Fibroblast of lung (primary cell): ENCODE data around the gene TFAP2D. TPM values are rescaled to one million over a fixed set of nuclear protein-coding genes. Genes with fewer than 3 reads are reported as not detected.

Source experiments
- DNase-seq, 2 donors: peaks; one replicate each; pipeline versions ENCODE4 v3.0.0 to v3.0.0-alpha.2; 2010; ENCODE audit warnings: low read depth in 2 of 2
- H2AFZ ChIP-seq: 2 replicates; pipeline ENCODE4 v1.5.1; 2012; ENCODE audit warnings: low read length, control low read depth, inconsistent platforms
- H3K27ac ChIP-seq: 2 replicates; pipeline ENCODE4 v1.5.1; 2011; ENCODE audit warnings: low read length, control low read depth; ENCODE audit not compliant: insufficient read depth
- H3K27me3 ChIP-seq: 2 replicates; pipeline ENCODE4 v1.5.1; 2011; ENCODE audit warnings: mild to moderate bottlenecking, low read length; ENCODE audit not compliant: control insufficient read depth, insufficient read depth
- H3K36me3 ChIP-seq: 2 replicates; pipeline ENCODE4 v1.5.1; 2011; ENCODE audit warnings: low read length; ENCODE audit not compliant: control insufficient read depth, insufficient read depth
- H3K4me1 ChIP-seq: 2 replicates; pipeline ENCODE4 v1.5.1; 2011; ENCODE audit warnings: low read length; ENCODE audit not compliant: control insufficient read depth, insufficient read depth; ENCODE audit errors: extremely low read depth
- H3K4me2 ChIP-seq: 2 replicates; pipeline ENCODE4 v1.5.1; 2011; ENCODE audit warnings: low read length, control low read depth; ENCODE audit not compliant: insufficient read depth; ENCODE audit errors: extremely low read depth
- H3K4me3 ChIP-seq, 4 experiments: fragments of 200-600 bp in 1 of 4; sonication (generic) in 1 of 4; replicated peaks in 1 of 4; 2 replicates each; pipeline ENCODE4 v1.5.1; 2011 to 2016; ENCODE audit warnings: low read length in 4 of 4, low read depth in 3 of 4, mild to moderate bottlenecking in 3 of 4, control low read depth in 2 of 4, inconsistent platforms in 1 of 4, mixed read lengths in 1 of 4; ENCODE audit not compliant: insufficient read depth in 1 of 4; ENCODE audit errors: control extremely low read depth in 1 of 4
- H3K79me2 ChIP-seq: 2 replicates; pipeline ENCODE4 v1.5.1; 2012; ENCODE audit warnings: mild to moderate bottlenecking, low read length, inconsistent platforms; ENCODE audit not compliant: control insufficient read depth, insufficient read depth
- H3K9ac ChIP-seq: 2 replicates; pipeline ENCODE4 v1.5.1; 2011; ENCODE audit warnings: mild to moderate bottlenecking, low read length, control low read depth; ENCODE audit not compliant: insufficient read depth
- H3K9me3 ChIP-seq: 2 replicates; pipeline ENCODE4 v1.5.1; 2012; ENCODE audit warnings: low read depth, low read length; ENCODE audit not compliant: control insufficient read depth, insufficient read depth
- H4K20me1 ChIP-seq: 2 replicates; pipeline ENCODE4 v1.5.1; 2011; ENCODE audit warnings: low read length; ENCODE audit not compliant: control insufficient read depth, insufficient read depth; ENCODE audit errors: extremely low read depth
- EZH2 ChIP-seq: IDR thresholded peaks from 2 replicates; pipeline ENCODE4 v1.5.1; 2012; ENCODE audit warnings: low read length, control low read depth, mild to moderate bottlenecking; ENCODE audit errors: missing control alignments
- polyA plus RNA-seq, 2 donors: library from polyadenylated mRNA; depleted of rRNA in 1 of 2; stranded (reverse) in 1 of 2; unstranded in 1 of 2; fragments of >200 nt; gene quantifications; 2 replicates each; pipeline ENCODE4 v1.2.1, GENCODE V29; 2011 to 2012; ENCODE audit warnings: missing spikeins in 1 of 2
- total RNA-seq: library from RNA; depleted of rRNA; stranded (reverse); fragments of >200 nt; gene quantifications from 2 replicates; pipeline ENCODE4 v1.2.1, GENCODE V29; 2014
- TF ChIP-seq, protein P1 (sequence below), 2 donors: IDR thresholded peaks in 1 of 2; conservative IDR thresholded peaks in 1 of 2; 1 replicate in 1 of 2; 2 replicates in 1 of 2; pipeline ENCODE4 v1.5.1; 2011 to 2012; ENCODE audit warnings: low read length in 2 of 2, control low read depth in 1 of 2, inconsistent platforms in 1 of 2, low read depth in 1 of 2, mild to moderate bottlenecking in 1 of 2

TFAP2D gene
- total and polyA plus RNA-seq, 2 donors (not counting 1 experiment from before 2014, with no cell fraction given), result not detected

DNA sequence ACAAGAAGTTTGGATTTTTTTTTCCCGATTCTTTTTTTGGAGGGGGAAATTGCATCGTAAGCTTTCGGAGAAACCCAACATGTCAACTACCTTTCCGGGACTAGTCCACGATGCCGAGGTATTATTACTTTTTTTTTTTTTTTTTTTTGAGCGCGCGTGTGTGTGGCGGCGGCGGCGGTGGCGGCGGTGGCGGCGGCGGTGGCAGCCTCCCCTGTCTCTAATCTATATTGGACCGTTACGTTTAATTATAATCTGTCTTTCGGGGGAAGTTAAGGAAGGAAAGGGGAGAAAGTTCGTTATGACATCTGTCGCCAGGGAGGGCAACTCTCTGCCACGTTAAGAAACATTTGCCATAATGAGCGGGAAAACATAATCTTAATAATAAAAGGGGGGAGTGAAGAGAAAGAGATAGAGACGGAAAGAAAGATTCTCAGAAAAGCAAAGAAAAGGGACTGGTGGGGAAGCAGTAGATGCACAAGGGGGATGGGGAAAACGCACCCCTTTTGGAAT lies 706 bp downstream of the TFAP2D start:
- TF ChIP-seq, protein P1, sequence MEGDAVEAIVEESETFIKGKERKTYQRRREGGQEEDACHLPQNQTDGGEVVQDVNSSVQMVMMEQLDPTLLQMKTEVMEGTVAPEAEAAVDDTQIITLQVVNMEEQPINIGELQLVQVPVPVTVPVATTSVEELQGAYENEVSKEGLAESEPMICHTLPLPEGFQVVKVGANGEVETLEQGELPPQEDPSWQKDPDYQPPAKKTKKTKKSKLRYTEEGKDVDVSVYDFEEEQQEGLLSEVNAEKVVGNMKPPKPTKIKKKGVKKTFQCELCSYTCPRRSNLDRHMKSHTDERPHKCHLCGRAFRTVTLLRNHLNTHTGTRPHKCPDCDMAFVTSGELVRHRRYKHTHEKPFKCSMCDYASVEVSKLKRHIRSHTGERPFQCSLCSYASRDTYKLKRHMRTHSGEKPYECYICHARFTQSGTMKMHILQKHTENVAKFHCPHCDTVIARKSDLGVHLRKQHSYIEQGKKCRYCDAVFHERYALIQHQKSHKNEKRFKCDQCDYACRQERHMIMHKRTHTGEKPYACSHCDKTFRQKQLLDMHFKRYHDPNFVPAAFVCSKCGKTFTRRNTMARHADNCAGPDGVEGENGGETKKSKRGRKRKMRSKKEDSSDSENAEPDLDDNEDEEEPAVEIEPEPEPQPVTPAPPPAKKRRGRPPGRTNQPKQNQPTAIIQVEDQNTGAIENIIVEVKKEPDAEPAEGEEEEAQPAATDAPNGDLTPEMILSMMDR (conservative IDR thresholded peaks at IDR 0.05 in 1 of 2, IDR thresholded peaks at IDR 0.05 in 1 of 2; ENCODE audit: low read depth in 1 of 2, low read length in 2 of 2), result no peak
- no peak for TF ChIP-seq EZH2
- Histone ChIP-seq H3K4me2 (no peak overlapping the region), H3K9ac (no peak overlapping the region), H3K27me3 (no peaks in the 10 kb centered on the region), H3K36me3 (no peaks in the 10 kb centered on the region), H3K4me1 (no peaks in the 10 kb centered on the region), H3K4me3 (no peak overlapping the region), H3K9me3 (no peaks in the 10 kb centered on the region), H3K27ac (no peak overlapping the region), H3K79me2 (no peaks in the 10 kb centered on the region), H2AFZ (no peak overlapping the region), H4K20me1 (no peaks in the 10 kb centered on the region)
- DNase-seq, result no peak

- no peak overlapping the region for H3K27ac ChIP-seq
- H3K36me3 ChIP-seq, result no peaks in the 10 kb centered on the region
- DNase-seq, result no peak
- no peaks in the 10 kb centered on the region for H3K9me3 ChIP-seq
- no peak for TF ChIP-seq EZH2
- TF ChIP-seq, protein P1 (conservative IDR thresholded peaks at IDR 0.05 in 1 of 2, IDR thresholded peaks at IDR 0.05 in 1 of 2; ENCODE audit: low read depth in 1 of 2, low read length in 2 of 2), result no peak
- H3K27me3 ChIP-seq, result no peaks in the 10 kb centered on the region
- H3K4me1 ChIP-seq, result no peaks in the 10 kb centered on the region
- no peak overlapping the region for H3K4me3 ChIP-seq
- H2AFZ ChIP-seq, result no peak overlapping the region
- no peak overlapping the region for H3K4me2 ChIP-seq
- H4K20me1 ChIP-seq, result no peaks in the 10 kb centered on the region
- H3K79me2 ChIP-seq, result no peaks in the 10 kb centered on the region
- H3K9ac ChIP-seq, result no peak overlapping the region
These were observed 1.4 kb downstream of the TFAP2D start for GRCh38 chr6:50714487-50715379.

GRCh38 chr6:50716899-50717509 lies 3.7 kb downstream of the TFAP2D start:
- H3K4me3 ChIP-seq, result no peak overlapping the region
- H3K4me2 ChIP-seq, result no peak overlapping the region
- TF ChIP-seq, protein P1 (conservative IDR thresholded peaks at IDR 0.05 in 1 of 2, IDR thresholded peaks at IDR 0.05 in 1 of 2; ENCODE audit: low read depth in 1 of 2, low read length in 2 of 2), result no peak
- TF ChIP-seq EZH2, result no peak
- H3K4me1 ChIP-seq, result no peaks in the 10 kb centered on the region
- no peaks in the 10 kb centered on the region for H3K79me2 ChIP-seq
- H3K27me3 ChIP-seq, result no peaks in the 10 kb centered on the region
- H3K9ac ChIP-seq, result no peak overlapping the region
- no peak for DNase-seq
- H4K20me1 ChIP-seq, result no peaks in the 10 kb centered on the region
- H3K36me3 ChIP-seq, result no peaks in the 10 kb centered on the region
- H2AFZ ChIP-seq, result no peak overlapping the region
- no peaks in the 10 kb centered on the region for H3K9me3 ChIP-seq
- no peak overlapping the region for H3K27ac ChIP-seq
